ENCODE data around the gene PTPRG.

Gene PTPRG

GRCh38 chr3:61864886-61865285 is 303.5 kb downstream of the PTPRG start:
- H3K4me3 ChIP-seq (ENCODE audit: low read length) = no peak overlapping the region
- no peak for TF ChIP-seq CTCF (IDR thresholded peaks at IDR 0.05; ENCODE audit: insufficient read depth, low read depth, low read length, missing control alignments)
- DNase-seq (ENCODE audit: low read depth) = no peak

- TF ChIP-seq CTCF (IDR thresholded peaks at IDR 0.05; ENCODE audit: insufficient read depth, low read depth, low read length, missing control alignments) = no peak
- no peak overlapping the region for H3K4me3 ChIP-seq (ENCODE audit: low read length)
- no peak for DNase-seq (ENCODE audit: low read depth)
Measured at GRCh38 chr3:61865466-61866152, 304.2 kb downstream of the PTPRG start.

- TF ChIP-seq CTCF (IDR thresholded peaks at IDR 0.05; ENCODE audit: insufficient read depth, low read depth, low read length, missing control alignments) = no peak
- DNase-seq (ENCODE audit: low read depth) = no peak
- no peak overlapping the region for H3K4me3 ChIP-seq (ENCODE audit: low read length)
Measured at GRCh38 chr3:61866153-61866542, 304.8 kb downstream of the PTPRG start.

- TF ChIP-seq CTCF (IDR thresholded peaks at IDR 0.05; ENCODE audit: insufficient read depth, low read depth, low read length, missing control alignments) = no peak
- no peak for DNase-seq (ENCODE audit: low read depth)
- no peak overlapping the region for H3K4me3 ChIP-seq (ENCODE audit: low read length)
Measured at GRCh38 chr3:61866961-61867461, 305.6 kb downstream of the PTPRG start.

GRCh38 chr3:61868499-61868898 is 307.1 kb downstream of the PTPRG start:
- H3K4me3 ChIP-seq (ENCODE audit: low read length) = no peak overlapping the region
- no peak for DNase-seq (ENCODE audit: low read depth)
- TF ChIP-seq CTCF (IDR thresholded peaks at IDR 0.05; ENCODE audit: insufficient read depth, low read depth, low read length, missing control alignments) = no peak

GRCh38 chr3:61869371-61869770 is 308.0 kb downstream of the PTPRG start:
- no peak for TF ChIP-seq CTCF (IDR thresholded peaks at IDR 0.05; ENCODE audit: insufficient read depth, low read depth, low read length, missing control alignments)
- no peak for DNase-seq (ENCODE audit: low read depth)
- no peak overlapping the region for H3K4me3 ChIP-seq (ENCODE audit: low read length)

- TF ChIP-seq CTCF (IDR thresholded peaks at IDR 0.05; ENCODE audit: insufficient read depth, low read depth, low read length, missing control alignments) = no peak
- DNase-seq (ENCODE audit: low read depth) = no peak
- H3K4me3 ChIP-seq (ENCODE audit: low read length) = no peak overlapping the region
Measured at GRCh38 chr3:61871644-61872043, 310.3 kb downstream of the PTPRG start.
